ENCODE results near the gene SH3PXD2A.

SH3PXD2A gene

DNA sequence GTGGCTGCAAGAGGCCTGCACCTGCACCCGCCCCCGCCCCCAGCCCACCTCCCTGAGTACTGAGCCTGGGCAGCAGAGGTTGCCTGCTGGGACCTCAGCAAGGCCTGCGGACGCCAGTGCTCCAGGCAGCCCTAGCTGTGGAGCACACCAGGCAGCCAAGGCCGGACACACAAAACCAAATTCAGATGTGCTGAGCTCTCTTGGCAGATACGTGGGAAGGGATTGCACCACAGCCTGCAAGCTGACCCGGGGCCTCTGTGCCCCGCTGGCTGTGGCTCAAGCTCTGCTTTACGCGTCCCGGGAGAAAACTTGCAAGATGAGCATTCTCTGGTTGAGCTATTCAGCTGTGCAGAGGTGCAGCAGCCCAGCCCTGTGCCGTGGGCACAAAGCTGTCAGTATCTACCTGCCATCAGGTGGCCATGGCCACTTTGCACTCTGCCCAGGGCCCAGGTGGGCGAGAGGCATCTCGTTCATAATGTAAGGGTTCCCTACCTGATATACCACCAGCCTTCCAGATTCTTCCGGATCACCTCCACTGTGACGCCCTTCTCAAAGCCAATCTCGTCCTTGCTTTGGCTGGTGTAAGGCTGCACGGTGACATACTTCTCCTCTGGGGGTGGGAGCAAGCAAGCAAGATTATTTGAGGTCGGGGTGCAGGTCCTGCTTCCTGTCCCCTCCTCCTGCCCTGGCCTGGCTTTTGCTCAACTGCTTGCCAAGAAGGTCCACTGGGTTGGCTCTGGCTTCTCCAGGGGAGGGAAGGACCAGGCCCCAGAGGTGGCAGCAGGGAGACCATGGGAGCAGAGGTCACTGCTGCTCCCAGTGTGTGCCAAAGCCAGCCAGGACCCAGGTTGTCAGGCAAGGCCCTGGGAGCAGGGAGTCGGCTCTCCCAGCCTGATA, 238.4 kb downstream of the SH3PXD2A start:
- POLR2A ChIA-PET = no interaction called here
- no peaks in the 10 kb centered on the region for H3K9me3 ChIP-seq (ENCODE audit: control insufficient read depth, insufficient read depth, low read depth, low read length)
- peaks cover 0 to 93% of the 10 kb centered on the region in 2 experiments; a peak in 1 of 3 replicates for H3K36me3 ChIP-seq (ENCODE audit: control insufficient read depth in 2 of 2, insufficient read depth in 1 of 2, low read length in 2 of 2)
- no peak overlapping the region for H3K4me3 ChIP-seq (ENCODE audit: low read depth, low read length)
- CTCF ChIA-PET = interaction anchor here (0.5 kb wide), 1 partner anchor 252 kb away, joined by 3 read pairs; no protein-coding TSS in a partner anchor
- H3K27ac ChIP-seq (ENCODE audit: extremely low read depth, low read depth, low read length) = no peak overlapping the region
- H3K4me1 ChIP-seq (ENCODE audit: control insufficient read depth, insufficient read depth, low read length) = no peaks in the 10 kb centered on the region
- TF ChIP-seq, protein P1, sequence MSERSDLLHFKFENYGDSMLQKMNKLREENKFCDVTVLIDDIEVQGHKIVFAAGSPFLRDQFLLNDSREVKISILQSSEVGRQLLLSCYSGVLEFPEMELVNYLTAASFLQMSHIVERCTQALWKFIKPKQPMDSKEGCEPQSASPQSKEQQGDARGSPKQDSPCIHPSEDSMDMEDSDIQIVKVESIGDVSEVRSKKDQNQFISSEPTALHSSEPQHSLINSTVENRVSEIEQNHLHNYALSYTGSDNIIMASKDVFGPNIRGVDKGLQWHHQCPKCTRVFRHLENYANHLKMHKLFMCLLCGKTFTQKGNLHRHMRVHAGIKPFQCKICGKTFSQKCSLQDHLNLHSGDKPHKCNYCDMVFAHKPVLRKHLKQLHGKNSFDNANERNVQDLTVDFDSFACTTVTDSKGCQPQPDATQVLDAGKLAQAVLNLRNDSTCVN (tag by site-specific recombination; optimal IDR thresholded peaks at IDR 0.05) = no peak
- TF ChIP-seq, protein P2, sequence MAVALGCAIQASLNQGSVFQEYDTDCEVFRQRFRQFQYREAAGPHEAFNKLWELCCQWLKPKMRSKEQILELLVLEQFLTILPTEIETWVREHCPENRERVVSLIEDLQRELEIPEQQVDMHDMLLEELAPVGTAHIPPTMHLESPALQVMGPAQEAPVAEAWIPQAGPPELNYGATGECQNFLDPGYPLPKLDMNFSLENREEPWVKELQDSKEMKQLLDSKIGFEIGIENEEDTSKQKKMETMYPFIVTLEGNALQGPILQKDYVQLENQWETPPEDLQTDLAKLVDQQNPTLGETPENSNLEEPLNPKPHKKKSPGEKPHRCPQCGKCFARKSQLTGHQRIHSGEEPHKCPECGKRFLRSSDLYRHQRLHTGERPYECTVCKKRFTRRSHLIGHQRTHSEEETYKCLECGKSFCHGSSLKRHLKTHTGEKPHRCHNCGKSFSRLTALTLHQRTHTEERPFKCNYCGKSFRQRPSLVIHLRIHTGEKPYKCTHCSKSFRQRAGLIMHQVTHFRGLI (tag by site-specific recombination; IDR thresholded peaks at IDR 0.05) = no peak

DNA sequence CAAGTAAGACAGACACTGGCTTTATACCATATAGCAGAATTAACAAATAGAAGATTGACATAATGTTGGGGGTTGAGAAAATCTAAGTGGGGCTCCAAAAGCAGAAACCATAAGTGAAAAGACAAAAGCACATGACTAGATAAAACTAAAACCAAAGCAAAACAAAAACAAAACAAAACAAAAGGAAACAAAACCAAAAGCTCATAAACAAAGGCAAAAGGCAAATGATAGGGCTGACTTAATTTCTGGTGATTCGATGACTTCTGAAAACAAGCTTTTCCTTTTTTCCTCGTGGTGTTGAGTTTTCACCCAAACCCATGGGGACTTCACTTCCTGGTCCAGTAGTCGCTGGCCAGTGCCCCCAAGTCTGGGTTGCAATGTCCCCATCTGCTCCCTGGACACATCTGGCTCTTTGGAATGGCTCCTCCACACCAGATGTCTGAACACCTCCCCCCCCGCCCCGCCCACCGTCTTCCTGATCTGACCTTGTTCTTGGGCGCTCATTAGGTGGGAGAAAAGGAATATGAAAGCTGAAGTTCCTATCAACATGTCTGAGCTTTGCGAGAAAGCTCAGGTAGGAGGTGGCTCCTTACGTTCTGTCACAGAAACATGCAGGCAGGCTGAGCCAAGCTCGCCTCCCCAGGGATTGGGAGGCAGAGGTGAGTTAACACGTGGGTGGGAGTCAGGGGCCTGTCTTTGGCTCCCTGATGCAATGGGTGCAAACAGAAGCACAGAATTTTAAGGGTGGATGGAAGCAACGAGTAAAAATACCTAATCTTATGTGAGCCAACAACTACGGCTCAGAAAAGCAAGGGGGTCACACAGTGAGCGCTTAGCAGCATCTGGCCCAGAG, 240.8 kb downstream of the SH3PXD2A start:
- H3K4me3 ChIP-seq (ENCODE audit: low read depth, low read length) = no peak overlapping the region
- no peaks in the 10 kb centered on the region for H3K9me3 ChIP-seq (ENCODE audit: control insufficient read depth, insufficient read depth, low read depth, low read length)
- POLR2A ChIA-PET = no interaction called here
- H3K27ac ChIP-seq (ENCODE audit: extremely low read depth, low read depth, low read length) = no peak overlapping the region
- H3K36me3 ChIP-seq (ENCODE audit: control insufficient read depth in 2 of 2, insufficient read depth in 1 of 2, low read length in 2 of 2) = peaks cover 0 to 93% of the 10 kb centered on the region in 2 experiments; a peak in 1 of 3 replicates
- no peaks in the 10 kb centered on the region for H3K4me1 ChIP-seq (ENCODE audit: control insufficient read depth, insufficient read depth, low read length)
- TF ChIP-seq, protein P3, sequence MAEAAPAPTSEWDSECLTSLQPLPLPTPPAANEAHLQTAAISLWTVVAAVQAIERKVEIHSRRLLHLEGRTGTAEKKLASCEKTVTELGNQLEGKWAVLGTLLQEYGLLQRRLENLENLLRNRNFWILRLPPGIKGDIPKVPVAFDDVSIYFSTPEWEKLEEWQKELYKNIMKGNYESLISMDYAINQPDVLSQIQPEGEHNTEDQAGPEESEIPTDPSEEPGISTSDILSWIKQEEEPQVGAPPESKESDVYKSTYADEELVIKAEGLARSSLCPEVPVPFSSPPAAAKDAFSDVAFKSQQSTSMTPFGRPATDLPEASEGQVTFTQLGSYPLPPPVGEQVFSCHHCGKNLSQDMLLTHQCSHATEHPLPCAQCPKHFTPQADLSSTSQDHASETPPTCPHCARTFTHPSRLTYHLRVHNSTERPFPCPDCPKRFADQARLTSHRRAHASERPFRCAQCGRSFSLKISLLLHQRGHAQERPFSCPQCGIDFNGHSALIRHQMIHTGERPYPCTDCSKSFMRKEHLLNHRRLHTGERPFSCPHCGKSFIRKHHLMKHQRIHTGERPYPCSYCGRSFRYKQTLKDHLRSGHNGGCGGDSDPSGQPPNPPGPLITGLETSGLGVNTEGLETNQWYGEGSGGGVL (tag by site-specific recombination; IDR thresholded peaks at IDR 0.05) = no peak
- no peak for TF ChIP-seq ZNF621 (tag by site-specific recombination; IDR thresholded peaks at IDR 0.05)
- no peak for TF ChIP-seq ZNF555 (tag by site-specific recombination; conservative IDR thresholded peaks at IDR 0.05)
- no peak for TF ChIP-seq ZNF248 (tag by site-specific recombination; IDR thresholded peaks at IDR 0.05)
- no peak for TF ChIP-seq GLIS1 (tag by site-specific recombination; IDR thresholded peaks at IDR 0.05)
- TF ChIP-seq, protein P4, sequence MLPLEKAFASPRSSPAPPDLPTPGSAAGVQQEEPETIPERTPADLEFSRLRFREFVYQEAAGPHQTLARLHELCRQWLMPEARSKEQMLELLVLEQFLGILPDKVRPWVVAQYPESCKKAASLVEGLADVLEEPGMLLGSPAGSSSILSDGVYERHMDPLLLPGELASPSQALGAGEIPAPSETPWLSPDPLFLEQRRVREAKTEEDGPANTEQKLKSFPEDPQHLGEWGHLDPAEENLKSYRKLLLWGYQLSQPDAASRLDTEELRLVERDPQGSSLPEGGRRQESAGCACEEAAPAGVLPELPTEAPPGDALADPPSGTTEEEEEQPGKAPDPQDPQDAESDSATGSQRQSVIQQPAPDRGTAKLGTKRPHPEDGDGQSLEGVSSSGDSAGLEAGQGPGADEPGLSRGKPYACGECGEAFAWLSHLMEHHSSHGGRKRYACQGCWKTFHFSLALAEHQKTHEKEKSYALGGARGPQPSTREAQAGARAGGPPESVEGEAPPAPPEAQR (tag by site-specific recombination; IDR thresholded peaks at IDR 0.05) = no peak
- no peak for TF ChIP-seq ZNF600 (tag by site-specific recombination; IDR thresholded peaks at IDR 0.05)
- peak; percentile 37 for TF ChIP-seq ZFHX2 (tag by site-specific recombination; conservative IDR thresholded peaks at IDR 0.05)
- no peak for TF ChIP-seq ZNF404 (tag by site-specific recombination; IDR thresholded peaks at IDR 0.05)
- no peak for TF ChIP-seq SETDB1 (IDR thresholded peaks at IDR 0.05; ENCODE audit: insufficient read length, low read length)
- TF ChIP-seq ZNF777 (tag by site-specific recombination; IDR thresholded peaks at IDR 0.05; ENCODE audit: borderline replicate concordance) = no peak
- TF ChIP-seq EGR2 (tag by site-specific recombination; IDR thresholded peaks at IDR 0.05; ENCODE audit: low read depth) = peak; percentile 34; the same call in 1 of the 2 replicates
- TF ChIP-seq, protein P5, sequence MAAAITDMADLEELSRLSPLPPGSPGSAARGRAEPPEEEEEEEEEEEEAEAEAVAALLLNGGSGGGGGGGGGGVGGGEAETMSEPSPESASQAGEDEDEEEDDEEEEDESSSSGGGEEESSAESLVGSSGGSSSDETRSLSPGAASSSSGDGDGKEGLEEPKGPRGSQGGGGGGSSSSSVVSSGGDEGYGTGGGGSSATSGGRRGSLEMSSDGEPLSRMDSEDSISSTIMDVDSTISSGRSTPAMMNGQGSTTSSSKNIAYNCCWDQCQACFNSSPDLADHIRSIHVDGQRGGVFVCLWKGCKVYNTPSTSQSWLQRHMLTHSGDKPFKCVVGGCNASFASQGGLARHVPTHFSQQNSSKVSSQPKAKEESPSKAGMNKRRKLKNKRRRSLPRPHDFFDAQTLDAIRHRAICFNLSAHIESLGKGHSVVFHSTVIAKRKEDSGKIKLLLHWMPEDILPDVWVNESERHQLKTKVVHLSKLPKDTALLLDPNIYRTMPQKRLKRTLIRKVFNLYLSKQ (tag by site-specific recombination; IDR thresholded peaks at IDR 0.05; ENCODE audit: borderline replicate concordance) = no peak
- TF ChIP-seq, protein P6, sequence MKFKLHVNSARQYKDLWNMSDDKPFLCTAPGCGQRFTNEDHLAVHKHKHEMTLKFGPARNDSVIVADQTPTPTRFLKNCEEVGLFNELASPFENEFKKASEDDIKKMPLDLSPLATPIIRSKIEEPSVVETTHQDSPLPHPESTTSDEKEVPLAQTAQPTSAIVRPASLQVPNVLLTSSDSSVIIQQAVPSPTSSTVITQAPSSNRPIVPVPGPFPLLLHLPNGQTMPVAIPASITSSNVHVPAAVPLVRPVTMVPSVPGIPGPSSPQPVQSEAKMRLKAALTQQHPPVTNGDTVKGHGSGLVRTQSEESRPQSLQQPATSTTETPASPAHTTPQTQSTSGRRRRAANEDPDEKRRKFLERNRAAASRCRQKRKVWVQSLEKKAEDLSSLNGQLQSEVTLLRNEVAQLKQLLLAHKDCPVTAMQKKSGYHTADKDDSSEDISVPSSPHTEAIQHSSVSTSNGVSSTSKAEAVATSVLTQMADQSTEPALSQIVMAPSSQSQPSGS (tag by site-specific recombination; IDR thresholded peaks at IDR 0.05; ENCODE audit: low read depth) = no peak
- CTCF ChIA-PET = interaction anchor here (0.6 to 2.7 kb wide), 8 partner anchors 9 to 272 kb away, joined by 3 to 9 read pairs (median 3); no protein-coding TSS in a partner anchor
